COLO829 (cell line): ENCODE results near the gene ZSCAN22.

ENCODE experiments used
- DNase-seq: peaks from one replicate; pipeline ENCODE4 v3.0.0; 2012; ENCODE audit warnings: low spot score

Gene ZSCAN22

GRCh38 chr19:58351990-58352755 is 25.4 kb downstream of the ZSCAN22 start:
- no peak for DNase-seq

GRCh38 chr19:58352760-58353671 is 26.2 kb downstream of the ZSCAN22 start, which contains the start of gene A1BG:
Gene A1BG, minus strand, starts transcription at chr19:58353492. Its CDS starts 55 bp downstream, at chr19:58353437.
- DNase-seq, result no peak

- no peak for DNase-seq
Measured at GRCh38 chr19:58353717-58354477, 27.1 kb downstream of the ZSCAN22 start.

DNA sequence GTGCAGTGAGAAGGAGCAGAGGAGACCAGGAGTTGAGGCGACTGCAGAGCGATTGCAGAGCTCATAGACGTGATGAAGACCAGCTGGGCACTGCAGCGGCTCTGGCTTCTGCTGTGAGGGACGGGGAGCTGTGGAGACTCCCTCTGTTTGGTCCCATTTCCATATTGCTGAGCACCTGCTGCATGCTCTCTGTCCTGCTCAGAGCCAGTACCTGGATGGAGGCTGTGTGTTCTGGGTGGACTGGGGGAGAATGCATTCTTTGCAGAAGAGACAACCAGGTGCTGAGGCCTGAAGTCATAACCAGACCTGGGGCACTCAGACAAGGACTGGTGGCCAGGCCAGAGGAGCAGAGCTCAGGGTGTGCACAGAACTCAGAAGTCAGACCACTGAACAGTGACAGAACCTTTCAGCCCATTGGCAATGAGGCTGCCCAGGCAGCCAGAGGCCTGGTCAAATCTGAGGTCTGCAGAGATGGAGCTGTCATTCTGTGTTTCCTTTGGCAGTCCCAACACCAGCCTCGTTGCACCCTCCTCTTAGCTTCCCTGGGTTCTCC is 27.8 kb downstream of the ZSCAN22 start:
- DNase-seq, result no peak

- no peak for DNase-seq
Measured at GRCh38 chr19:58355215-58355796, 28.5 kb downstream of the ZSCAN22 start.

- DNase-seq, result no peak
Measured at GRCh38 chr19:58355908-58356765, 29.3 kb downstream of the ZSCAN22 start.

- no peak for DNase-seq
Measured at GRCh38 chr19:58356766-58357480, 30.1 kb downstream of the ZSCAN22 start.

GRCh38 chr19:58357481-58358145 is 30.8 kb downstream of the ZSCAN22 start:
- no peak for DNase-seq

DNA sequence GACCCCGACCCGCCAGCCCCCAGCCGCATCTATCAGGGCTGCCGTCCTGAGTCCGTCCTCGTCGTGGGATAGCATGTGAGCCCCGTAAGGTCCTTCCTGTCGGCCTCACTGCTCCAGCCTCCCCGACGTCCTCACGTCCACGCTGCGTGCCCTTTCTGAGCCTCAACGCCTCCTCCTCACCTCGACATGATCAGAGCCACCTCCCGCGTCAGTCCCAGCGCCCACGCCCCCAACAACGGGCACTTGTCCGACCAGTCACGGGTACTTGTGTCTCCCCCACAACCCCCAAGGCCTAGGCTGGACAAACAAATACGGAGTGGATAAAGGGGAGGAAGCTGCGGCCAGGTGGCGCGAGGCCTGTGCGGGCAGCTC is 35.1 kb downstream of the ZSCAN22 start:
- peak; percentile 40 for DNase-seq

- DNase-seq, result peak; percentile 99
Measured at GRCh38 chr19:58362272-58362994, 35.6 kb downstream of the ZSCAN22 start, which contains the start of gene ZNF497. Gene ZNF497, minus strand, starts transcription at chr19:58362751. Its CDS starts 5,116 bp downstream, at chr19:58357635.

- no peak for DNase-seq
Measured at GRCh38 chr19:58364146-58364545, 37.4 kb downstream of the ZSCAN22 start.

DNA sequence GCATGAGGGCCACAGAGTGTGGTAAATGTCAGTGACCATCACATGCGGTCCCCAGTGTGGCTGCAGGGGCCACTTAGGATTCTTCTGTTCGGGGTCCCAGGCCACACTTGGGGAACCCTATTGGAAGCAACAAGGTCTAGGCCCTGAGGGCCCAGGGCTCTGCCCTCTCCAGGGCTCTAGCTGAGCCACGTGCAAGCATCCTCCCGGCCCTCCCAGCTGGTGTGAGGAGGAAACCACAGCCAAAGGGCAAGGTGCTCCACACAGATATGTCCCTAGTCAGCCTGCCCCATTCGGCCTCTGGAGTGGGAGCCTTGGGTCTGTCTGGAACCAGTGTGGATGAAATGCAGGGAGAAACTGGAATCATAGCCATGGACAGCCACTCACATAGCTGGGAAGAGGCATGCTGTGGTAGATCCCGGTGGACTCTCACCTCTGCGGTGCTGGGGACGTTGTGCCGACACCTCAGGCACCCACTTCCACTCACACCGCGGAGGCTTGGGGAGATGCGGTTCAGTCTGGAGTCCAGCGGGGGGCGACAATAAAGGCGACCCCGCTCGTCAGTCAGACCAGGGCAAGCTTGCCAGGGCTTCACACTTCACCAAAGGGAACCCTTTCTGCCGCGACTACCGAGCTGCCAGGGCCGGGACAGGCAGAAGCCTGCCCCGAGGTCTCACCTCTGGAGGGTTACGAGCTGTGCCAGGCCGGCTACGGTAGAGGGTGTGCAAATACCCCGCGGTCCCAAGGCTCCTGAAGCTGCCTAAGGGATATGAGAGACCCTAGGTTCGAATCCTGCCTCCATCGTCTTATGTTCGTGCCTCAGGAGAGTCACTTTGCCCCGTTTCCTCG is 40.0 kb downstream of the ZSCAN22 start:
- no peak for DNase-seq

DNA sequence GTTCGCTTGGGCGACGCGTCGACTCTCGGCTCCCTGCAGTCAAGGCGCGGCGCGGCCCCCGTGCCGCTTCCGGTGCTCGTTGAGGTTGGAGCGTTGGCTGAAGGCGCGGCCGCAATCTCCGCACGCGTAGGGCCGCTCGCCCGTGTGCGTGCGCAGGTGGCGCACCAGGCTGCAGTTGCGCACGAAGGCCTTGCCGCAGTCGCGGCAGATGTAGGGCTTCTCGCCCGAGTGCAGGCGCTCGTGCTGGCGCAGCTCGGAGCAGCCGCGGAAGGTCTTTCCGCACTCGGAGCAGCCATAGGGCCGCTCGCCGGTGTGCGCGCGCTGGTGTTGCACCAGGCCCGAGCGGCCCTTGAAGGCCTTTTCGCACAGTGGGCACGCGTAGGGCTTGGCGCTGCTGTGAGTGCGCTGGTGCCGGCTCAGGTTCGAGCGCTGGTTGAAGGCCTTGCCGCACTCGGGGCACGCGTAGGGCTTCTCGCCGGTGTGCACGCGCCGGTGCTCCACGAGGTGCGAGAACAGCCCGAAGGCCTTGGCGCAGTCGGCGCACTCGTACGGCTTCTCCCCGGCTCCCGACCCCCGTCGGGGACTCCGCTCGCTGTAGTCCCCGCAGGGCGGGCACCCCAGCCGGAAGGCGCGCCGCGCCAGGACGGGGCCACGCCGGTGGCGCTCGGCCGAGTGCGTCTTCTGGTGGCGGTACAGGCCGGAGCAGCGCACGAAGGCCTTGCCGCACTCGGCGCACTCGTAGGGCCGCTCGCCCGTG is 41.1 kb downstream of the ZSCAN22 start:
- DNase-seq, result no peak

DNA sequence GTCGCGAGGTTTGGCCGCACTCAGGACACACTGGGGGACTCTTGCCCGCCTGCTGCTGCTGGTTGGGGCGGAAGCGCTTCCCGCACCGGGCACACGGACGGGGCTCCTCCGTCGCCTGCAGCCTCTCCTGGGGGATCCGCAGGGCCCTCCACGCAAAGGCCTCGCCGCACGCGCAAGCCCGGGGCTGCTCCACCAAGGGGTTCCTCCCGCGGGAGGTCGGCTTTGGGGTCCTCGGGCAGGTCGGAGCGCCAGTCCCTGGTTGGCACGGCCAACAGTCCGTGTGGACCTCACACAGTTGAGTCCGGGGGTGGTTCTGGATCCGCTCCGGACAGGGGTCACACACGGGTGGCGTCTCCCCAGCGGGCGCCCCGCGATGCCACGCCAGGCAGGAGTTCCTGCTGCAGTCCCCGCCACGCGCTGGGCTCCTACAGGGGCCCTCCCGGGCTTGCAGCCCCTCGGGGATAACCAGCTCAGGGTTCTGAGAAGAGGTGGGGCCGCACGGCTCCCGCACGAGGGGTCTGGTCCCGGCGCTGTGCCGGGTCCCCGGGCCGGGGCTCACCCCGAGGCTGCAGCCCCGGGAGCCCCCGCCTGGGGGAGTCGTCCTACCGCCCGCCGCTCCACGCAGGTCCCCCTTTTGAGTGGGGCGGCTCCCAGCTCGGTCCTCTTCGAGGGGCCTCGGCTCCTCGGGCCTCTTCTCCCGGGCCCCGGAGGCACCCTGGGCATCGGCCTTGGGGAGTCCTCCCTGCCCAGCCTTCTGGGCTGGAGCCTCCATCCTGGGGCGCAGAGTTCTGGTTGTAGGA is 42.0 kb downstream of the ZSCAN22 start:
- DNase-seq, result no peak

DNA sequence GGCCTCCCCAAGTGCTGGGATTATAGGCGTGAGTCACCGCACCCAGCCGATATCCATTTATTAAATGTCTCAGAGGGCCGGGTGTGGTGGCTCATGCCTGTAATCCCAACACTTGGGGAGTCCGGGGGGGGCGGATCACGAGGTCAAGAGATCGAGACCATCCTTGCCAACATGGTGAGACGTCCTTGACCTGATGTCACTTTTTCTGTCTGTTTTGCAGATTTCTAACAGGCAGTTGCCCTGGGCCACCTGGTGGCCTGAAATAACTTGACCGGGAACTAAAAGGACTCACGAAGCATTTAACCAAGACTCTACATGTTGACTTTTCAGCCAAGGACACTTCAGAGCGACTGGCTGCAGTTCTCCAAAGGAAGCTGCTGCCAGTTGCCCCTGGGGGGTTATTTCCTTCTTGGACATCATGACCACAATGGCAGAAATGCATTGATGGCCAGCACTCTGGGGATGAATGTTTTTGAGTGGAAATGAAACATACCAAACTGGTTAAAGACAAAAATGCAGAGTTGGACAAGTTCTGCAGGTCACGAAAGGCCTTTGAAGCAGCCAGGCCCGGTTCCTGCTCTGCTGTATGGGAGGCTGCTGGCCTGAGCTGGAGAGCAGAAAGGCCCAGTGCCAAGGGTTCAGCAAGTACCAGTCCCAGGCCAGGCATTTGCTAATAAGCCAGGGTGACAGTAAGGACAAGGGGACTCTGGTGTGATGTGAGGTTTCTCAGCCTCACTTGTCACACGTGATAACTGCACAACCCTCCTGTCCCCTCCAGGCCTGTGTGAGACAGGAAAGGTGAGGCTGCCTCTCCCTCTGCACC is 45.7 kb downstream of the ZSCAN22 start:
- DNase-seq, result no peak
